Measurements from ENCODE around the gene NHSL2.

The NHSL2 gene

DNA sequence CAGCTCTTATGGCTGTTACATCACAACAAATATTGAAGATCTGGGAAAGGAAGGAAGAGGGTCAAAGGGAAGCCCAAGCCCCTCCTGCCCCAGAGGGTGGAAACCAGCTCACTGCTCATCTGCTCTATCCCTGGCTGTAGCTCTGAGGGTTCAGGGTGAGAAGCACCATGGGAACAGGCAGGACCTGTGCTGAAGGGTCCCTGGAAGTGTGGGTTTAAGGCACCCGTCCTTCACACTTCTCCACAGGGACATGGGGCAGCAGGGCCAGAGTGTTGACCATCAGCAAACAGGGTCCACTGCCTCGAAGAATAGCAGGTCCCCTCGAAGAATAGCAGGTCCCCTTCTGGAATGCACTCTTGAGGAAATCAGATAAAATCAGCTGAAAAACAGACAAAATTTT lies 216.7 kb downstream of the NHSL2 start:
- TF ChIP-seq, protein P1, sequence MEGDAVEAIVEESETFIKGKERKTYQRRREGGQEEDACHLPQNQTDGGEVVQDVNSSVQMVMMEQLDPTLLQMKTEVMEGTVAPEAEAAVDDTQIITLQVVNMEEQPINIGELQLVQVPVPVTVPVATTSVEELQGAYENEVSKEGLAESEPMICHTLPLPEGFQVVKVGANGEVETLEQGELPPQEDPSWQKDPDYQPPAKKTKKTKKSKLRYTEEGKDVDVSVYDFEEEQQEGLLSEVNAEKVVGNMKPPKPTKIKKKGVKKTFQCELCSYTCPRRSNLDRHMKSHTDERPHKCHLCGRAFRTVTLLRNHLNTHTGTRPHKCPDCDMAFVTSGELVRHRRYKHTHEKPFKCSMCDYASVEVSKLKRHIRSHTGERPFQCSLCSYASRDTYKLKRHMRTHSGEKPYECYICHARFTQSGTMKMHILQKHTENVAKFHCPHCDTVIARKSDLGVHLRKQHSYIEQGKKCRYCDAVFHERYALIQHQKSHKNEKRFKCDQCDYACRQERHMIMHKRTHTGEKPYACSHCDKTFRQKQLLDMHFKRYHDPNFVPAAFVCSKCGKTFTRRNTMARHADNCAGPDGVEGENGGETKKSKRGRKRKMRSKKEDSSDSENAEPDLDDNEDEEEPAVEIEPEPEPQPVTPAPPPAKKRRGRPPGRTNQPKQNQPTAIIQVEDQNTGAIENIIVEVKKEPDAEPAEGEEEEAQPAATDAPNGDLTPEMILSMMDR (IDR thresholded peaks at IDR 0.05; ENCODE audit: borderline replicate concordance, control extremely low read depth, extremely low read depth, insufficient read depth, missing control alignments): no peak
- in situ Hi-C loops (cut with MboI; ENCODE audit: low sequenced_read_pairs, unreplicated experiment): no loop called here
- no peak for DNase-seq (ENCODE audit: low spot score)

DNA sequence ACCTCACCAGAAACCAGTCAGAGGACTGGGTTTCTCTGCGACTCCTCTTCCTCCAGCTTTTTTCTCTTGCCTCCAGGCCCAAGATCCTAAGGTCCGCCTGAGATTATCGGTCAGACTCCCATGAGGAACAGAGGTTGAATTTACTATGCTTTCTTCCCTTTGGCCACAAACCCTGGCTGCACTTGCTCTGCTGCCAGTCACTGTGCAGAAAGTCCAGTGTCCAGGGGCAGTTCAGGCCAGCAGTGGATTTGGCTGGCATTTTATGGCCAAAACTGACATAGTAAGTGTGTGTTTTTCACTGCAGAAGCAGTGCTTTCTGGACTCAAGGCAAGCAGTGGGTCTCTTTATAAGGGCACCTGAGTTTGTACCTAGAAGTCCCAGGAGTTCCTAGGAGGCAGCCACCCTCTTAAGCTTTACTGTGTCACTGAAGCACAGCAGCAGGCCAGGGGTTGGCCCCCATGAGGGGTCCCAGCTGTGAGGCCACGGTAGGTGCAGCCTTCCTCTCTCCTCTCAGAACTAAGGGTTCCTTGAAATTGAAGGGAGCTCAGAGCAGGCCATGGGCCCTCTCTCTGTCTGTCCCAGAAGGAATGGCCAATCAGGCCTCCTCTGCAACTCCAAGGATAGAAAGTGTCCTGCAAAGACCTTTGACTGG lies 217.7 kb downstream of the NHSL2 start:
- TF ChIP-seq, protein P1 (IDR thresholded peaks at IDR 0.05; ENCODE audit: borderline replicate concordance, control extremely low read depth, extremely low read depth, insufficient read depth, missing control alignments): no peak
- no peak for DNase-seq (ENCODE audit: low spot score)
- in situ Hi-C loops (cut with MboI; ENCODE audit: low sequenced_read_pairs, unreplicated experiment): no loop called here

DNA sequence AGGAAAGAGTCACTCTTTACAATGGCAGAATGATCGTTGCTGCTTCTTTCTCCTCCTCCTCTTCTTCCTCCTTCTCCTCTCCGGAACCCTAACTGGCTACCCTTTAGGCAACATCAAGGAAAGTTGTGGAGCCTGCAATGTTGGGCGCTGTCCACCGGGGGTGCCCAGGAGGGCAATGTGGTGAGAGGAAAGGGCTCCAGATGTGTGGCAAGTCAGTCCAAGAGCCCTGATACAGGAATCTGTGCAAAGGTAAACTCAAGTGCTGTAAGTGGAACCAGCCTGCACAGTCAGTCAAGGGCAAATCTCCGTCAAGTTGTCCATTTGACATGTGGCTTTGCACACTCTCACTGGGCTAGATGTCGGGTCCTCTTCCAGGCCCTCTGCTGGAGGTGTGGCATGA lies 218.2 kb downstream of the NHSL2 start:
- DNase-seq (ENCODE audit: low spot score): no peak
- TF ChIP-seq, protein P1 (IDR thresholded peaks at IDR 0.05; ENCODE audit: borderline replicate concordance, control extremely low read depth, extremely low read depth, insufficient read depth, missing control alignments): no peak
- in situ Hi-C loops (cut with MboI; ENCODE audit: low sequenced_read_pairs, unreplicated experiment): no loop called here

DNA sequence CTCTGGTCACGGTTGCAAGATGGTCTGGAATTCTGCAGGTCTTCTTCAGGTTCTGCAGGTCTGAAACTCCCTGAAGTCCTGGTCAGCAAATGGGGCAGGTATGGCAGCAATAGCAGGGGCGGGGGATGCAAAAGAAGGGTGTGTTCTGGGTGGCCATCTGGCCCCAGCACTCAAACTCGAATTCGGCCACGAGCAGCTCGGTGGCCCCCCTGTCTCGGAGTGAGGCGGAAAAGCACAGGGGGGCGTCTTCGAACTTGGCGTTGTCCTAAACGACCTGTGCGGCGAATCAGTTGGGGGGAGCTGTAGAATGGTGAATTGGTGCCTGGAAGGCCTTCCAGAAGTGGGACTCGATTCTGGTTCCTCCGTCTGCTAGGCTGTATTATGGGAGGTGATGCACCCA lies 219.0 kb downstream of the NHSL2 start:
- DNase-seq (ENCODE audit: low spot score): no peak
- TF ChIP-seq, protein P1 (IDR thresholded peaks at IDR 0.05; ENCODE audit: borderline replicate concordance, control extremely low read depth, extremely low read depth, insufficient read depth, missing control alignments): no peak
- in situ Hi-C loops (cut with MboI; ENCODE audit: low sequenced_read_pairs, unreplicated experiment): no loop called here

DNA sequence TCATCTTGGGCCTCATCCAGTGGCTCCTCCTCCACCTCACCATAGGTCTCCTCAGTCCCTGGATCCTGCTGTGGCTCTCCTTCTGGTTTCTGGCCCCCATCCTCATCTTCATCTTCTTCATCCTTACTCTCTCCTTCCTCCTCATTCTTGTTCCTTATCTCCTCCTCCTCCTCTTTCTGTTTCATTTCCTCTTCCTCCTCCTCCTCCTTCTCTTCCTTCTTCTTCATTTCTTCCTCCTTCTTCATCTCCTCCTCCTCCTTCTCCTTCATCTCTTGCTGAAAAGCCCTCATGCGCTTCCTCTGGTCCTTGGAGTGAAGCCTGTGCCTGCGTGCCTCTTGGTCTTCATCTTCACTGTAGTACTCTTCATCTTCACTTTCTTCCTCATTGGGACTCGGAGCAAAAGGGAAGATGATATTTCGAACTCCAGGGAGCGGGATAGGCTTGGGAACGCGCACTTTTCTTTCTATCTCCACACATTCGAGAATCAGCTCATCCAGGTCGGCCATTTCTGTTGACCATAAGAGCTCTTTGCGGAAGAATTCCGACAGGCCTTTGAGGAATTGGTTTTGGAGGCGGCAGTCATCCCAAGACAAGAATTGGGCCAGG lies 219.6 kb downstream of the NHSL2 start:
- no peak for DNase-seq (ENCODE audit: low spot score)
- in situ Hi-C loops (cut with MboI; ENCODE audit: low sequenced_read_pairs, unreplicated experiment): no loop called here
- TF ChIP-seq, protein P1 (IDR thresholded peaks at IDR 0.05; ENCODE audit: borderline replicate concordance, control extremely low read depth, extremely low read depth, insufficient read depth, missing control alignments): no peak

DNA sequence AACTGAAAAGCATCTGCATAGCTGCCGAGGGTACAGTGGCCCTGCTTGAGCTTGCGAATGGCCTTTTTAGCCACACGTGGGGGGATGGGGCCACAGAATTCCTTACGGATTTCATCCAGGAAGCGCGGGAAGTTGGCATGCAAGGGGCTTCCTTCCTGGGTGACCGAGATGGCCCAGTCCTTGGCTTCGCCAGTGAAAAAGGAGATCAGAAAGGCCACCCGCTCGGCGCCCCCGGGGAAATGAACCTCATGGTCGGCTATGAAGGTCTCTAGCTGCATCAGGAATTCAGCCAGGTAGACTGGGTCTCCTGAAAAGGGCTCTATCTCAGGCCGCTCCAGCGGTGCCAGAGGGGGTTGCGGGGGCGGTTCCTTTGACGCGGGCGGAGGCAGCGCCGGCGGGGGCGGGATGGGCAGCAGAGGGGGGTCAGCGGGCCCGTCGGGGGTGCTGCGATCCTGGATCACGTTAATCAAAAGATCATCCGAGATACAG lies 220.2 kb downstream of the NHSL2 start:
- TF ChIP-seq, protein P1 (IDR thresholded peaks at IDR 0.05; ENCODE audit: borderline replicate concordance, control extremely low read depth, extremely low read depth, insufficient read depth, missing control alignments): no peak
- DNase-seq (ENCODE audit: low spot score): no peak
- in situ Hi-C loops (cut with MboI; ENCODE audit: low sequenced_read_pairs, unreplicated experiment): no loop called here
